ENCODE data around the gene ATP6V0C. TPM values are rescaled to one million over a fixed set of nuclear protein-coding genes. Genes with fewer than 3 reads are reported as not detected.

Gene ATP6V0C
- 106 and 118 TPM in 2 replicates for total RNA-seq
- total RNA-seq (2013): 12.5 TPM
- 176 and 395 TPM in 2 replicates for polyA plus RNA-seq
- 50.8 and 128 TPM in 2 replicates for polyA minus RNA-seq

DNA sequence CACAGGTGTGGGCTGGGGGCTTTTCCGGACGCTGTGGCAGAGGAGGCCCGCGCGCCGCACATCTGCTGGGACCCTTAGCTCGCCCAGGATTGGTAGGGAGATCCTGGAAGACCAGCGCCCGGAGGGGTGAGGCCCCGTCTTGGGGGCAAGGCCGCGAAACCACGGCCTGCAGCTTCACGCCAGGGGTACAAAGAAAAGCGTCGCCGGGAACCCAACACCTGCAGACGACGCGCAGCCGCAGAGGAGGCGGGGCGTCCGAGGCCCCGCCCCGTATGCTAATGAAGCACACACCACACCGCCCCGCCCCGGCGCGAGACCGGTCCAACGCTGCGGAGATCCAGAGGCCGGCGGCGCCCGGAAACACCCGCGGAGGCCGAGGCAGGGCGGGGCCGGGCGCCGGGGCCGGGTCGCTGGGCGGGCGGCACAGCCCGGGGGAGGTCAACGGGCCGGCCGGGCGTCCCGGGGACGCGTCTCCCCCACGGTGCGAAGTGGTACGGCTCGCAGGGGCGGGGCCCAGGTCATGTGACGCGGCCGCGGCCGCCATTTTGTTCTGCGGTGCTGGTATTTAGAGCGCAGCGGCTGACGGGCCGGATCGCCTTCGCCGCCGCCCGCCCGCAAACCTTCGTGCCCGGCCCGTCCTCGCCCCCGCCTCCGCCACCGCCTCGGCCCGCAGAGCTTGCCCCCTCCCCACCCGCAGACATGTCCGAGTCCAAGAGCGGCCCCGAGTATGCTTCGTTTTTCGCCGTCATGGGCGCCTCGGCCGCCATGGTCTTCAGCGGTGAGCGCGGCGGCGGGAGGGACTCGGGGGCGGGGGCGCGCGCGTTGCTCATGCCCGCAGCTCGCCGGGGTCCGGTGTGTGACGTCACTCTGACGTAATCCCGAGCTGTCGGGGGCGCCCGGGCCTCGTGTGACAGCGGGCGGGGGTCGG lies at the start of gene ATP6V0C:
Gene ATP6V0C, plus strand, starts transcription at position 548 of the 928 bp plus-strand sequence. Its CDS starts 152 bp downstream, at position 700.
- peak within 1 kb of the TSS; percentile 94 to 99 for H3K27ac ChIP-seq (ENCODE audit: low read length in 2 of 2)
- no peaks in the 10 kb centered on the region for H3K9me3 ChIP-seq (ENCODE audit: control extremely low read depth in 1 of 3, control insufficient read depth in 2 of 3, insufficient read depth in 1 of 3, low read length in 2 of 3)
- intact Hi-C loops (cut with micrococcal nuclease): loop anchor here (1.0 kb wide), 5 partner anchors 19 to 358 kb away; partner anchors contain the start of genes MLST8 and TRAF7
- H3K4me3 ChIP-seq (ENCODE audit: control extremely low read depth in 1 of 5, extremely low read depth in 1 of 5, insufficient read depth in 1 of 5, low read depth in 2 of 5, low read length in 4 of 5): peak within 1 kb of the TSS; percentile 75 to 96 (median 82)
- peaks cover 75% of the 10 kb centered on the region for H3K79me2 ChIP-seq (ENCODE audit: control insufficient read depth, insufficient read depth, low read length)
- peaks cover 0 to 12% of the 10 kb centered on the region in 2 experiments for H3K36me3 ChIP-seq (replicated peaks in 1 of 2; ENCODE audit: control extremely low read depth in 1 of 2, control insufficient read depth in 1 of 2, extremely low read depth in 1 of 2, insufficient read depth in 2 of 2, low read length in 1 of 2)
- Mint-ChIP-seq H3K4me3 (peak within 1 kb of the TSS; percentile 96), H3K27me3 (no peaks in the 10 kb centered on the region), H3K9me3 (ENCODE audit: insufficient read depth) (no peaks in the 10 kb centered on the region), H3K27ac (peak within 1 kb of the TSS; percentile 99), H3K4me1 (peaks cover 80% of the 10 kb centered on the region)
- TF ChIP-seq EZH2 (IDR thresholded peaks at IDR 0.05; ENCODE audit: borderline replicate concordance, insufficient read depth, low read depth, low read length, poor library complexity, severe bottlenecking): no peak
- H2AFZ ChIP-seq (ENCODE audit: insufficient read depth, low read depth, low read length, poor library complexity, severe bottlenecking): peak within 1 kb of the TSS; percentile 63
- WGBS (ENCODE audit: insufficient coverage): under 1% methylated on average over 122 of the region's 122 CpGs
- peaks cover 79 to 88% of the 10 kb centered on the region in 2 donors for H3K4me1 ChIP-seq (ENCODE audit: control insufficient read depth in 2 of 2, insufficient read depth in 2 of 2, low read length in 2 of 2)
- ATAC-seq (ENCODE audit: low read depth) (peak; percentile 80), DNase-seq (peak; percentile 98)
- CTCF ChIA-PET: interaction anchor here (1.0 to 2.0 kb wide), 3 partner anchors 12 to 319 kb away, joined by 4 to 8 read pairs (median 5); no protein-coding TSS in a partner anchor
- no peaks in the 10 kb centered on the region for H3K27me3 ChIP-seq (replicated peaks in 1 of 4; ENCODE audit: control extremely low read depth in 1 of 4, control insufficient read depth in 3 of 4, insufficient read depth in 4 of 4, low read length in 3 of 4)
- H3K4me2 ChIP-seq (replicated peaks; ENCODE audit: low read depth, low read length, poor library complexity, severe bottlenecking): peak within 1 kb of the TSS; percentile 91
- POLR2A ChIA-PET: interaction anchor here (0.6 to 3.7 kb wide), 4 partner anchors 18 to 358 kb away, joined by 3 to 25 read pairs (median 3); partner anchors contain the start of genes CEMP1, ECI1, PDPK1 and TRAF7
- H3K9ac ChIP-seq (ENCODE audit: low read length): peak within 1 kb of the TSS; percentile 98
- H4K20me1 ChIP-seq (ENCODE audit: control insufficient read depth, insufficient read depth, low read length, poor library complexity, severe bottlenecking): peaks cover 42% of the 10 kb centered on the region

DNA sequence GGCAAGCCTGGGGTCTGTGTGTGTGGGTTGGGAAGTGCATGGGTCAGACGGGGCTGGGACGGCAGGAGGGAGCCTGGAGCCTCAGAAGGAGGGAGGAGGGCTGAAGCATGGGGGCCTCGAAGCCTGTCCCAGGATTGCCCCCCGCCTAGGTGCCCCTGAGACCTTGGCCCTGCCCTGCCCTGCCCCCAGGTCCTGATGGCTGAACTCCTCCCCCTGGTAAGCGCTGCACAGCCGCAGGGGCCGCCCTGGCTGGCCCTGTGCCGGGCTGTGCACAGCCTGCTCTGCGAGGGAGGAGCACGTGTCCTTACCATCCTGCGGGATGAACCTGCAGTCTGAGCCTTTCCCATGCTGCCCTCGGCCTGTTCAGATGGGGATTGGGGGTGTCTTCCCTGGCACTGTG lies 49.4 kb upstream of the ATP6V0C start:
- no peaks in the 10 kb centered on the region for H3K9me3 Mint-ChIP-seq (ENCODE audit: insufficient read depth)
- DNase-seq: no peak
- Histone ChIP-seq H3K4me2 (replicated peaks; ENCODE audit: low read depth, low read length, poor library complexity, severe bottlenecking) (no peak overlapping the region), H3K9ac (ENCODE audit: low read length) (no peak overlapping the region), H3K27me3 (replicated peaks in 1 of 4; ENCODE audit: control extremely low read depth in 1 of 4, control insufficient read depth in 3 of 4, insufficient read depth in 4 of 4, low read length in 3 of 4) (peaks cover 0 to 17% (median 5%) of the 10 kb centered on the region in 4 experiments), H4K20me1 (ENCODE audit: control insufficient read depth, insufficient read depth, low read length, poor library complexity, severe bottlenecking) (peaks cover 8% of the 10 kb centered on the region), H3K4me1 (ENCODE audit: control insufficient read depth in 2 of 2, insufficient read depth in 2 of 2, low read length in 2 of 2) (peaks cover 31% of the 10 kb centered on the region in 2 donors), H3K9me3 (ENCODE audit: control extremely low read depth in 1 of 3, control insufficient read depth in 2 of 3, insufficient read depth in 1 of 3, low read length in 2 of 3) (no peaks in the 10 kb centered on the region), H2AFZ (ENCODE audit: insufficient read depth, low read depth, low read length, poor library complexity, severe bottlenecking) (no peak overlapping the region), H3K4me3 (ENCODE audit: control extremely low read depth in 1 of 5, extremely low read depth in 1 of 5, insufficient read depth in 1 of 5, low read depth in 2 of 5, low read length in 4 of 5) (no peak overlapping the region), H3K27ac (ENCODE audit: low read length in 2 of 2) (no peak overlapping the region), H3K36me3 (replicated peaks in 1 of 2; ENCODE audit: control extremely low read depth in 1 of 2, control insufficient read depth in 1 of 2, extremely low read depth in 1 of 2, insufficient read depth in 2 of 2, low read length in 1 of 2) (no peaks in the 10 kb centered on the region), H3K79me2 (ENCODE audit: control insufficient read depth, insufficient read depth, low read length) (no peaks in the 10 kb centered on the region)
- H3K4me3 Mint-ChIP-seq: no peak overlapping the region
- POLR2A ChIA-PET: no interaction called here
- H3K27ac Mint-ChIP-seq: no peak overlapping the region
- H3K4me1 Mint-ChIP-seq: peaks cover 20% of the 10 kb centered on the region
- TF ChIP-seq, protein P1, sequence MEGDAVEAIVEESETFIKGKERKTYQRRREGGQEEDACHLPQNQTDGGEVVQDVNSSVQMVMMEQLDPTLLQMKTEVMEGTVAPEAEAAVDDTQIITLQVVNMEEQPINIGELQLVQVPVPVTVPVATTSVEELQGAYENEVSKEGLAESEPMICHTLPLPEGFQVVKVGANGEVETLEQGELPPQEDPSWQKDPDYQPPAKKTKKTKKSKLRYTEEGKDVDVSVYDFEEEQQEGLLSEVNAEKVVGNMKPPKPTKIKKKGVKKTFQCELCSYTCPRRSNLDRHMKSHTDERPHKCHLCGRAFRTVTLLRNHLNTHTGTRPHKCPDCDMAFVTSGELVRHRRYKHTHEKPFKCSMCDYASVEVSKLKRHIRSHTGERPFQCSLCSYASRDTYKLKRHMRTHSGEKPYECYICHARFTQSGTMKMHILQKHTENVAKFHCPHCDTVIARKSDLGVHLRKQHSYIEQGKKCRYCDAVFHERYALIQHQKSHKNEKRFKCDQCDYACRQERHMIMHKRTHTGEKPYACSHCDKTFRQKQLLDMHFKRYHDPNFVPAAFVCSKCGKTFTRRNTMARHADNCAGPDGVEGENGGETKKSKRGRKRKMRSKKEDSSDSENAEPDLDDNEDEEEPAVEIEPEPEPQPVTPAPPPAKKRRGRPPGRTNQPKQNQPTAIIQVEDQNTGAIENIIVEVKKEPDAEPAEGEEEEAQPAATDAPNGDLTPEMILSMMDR (IDR thresholded peaks at IDR 0.05): no peak
- no peak for TF ChIP-seq EZH2 (IDR thresholded peaks at IDR 0.05; ENCODE audit: borderline replicate concordance, insufficient read depth, low read depth, low read length, poor library complexity, severe bottlenecking)
- peaks cover 4% of the 10 kb centered on the region for H3K27me3 Mint-ChIP-seq
- ATAC-seq (ENCODE audit: low read depth): no peak
- intact Hi-C loops (cut with micrococcal nuclease): no loop called here
- WGBS (ENCODE audit: insufficient coverage): 96% methylated on average over 12 of the region's 12 CpGs
- CTCF ChIA-PET: no interaction called here
